Sigmoid colon (tissue), 3 donors: Measurements from ENCODE around the gene CIDEB.

ENCODE experiments used
- POLR2A ChIP-seq, 2 donors: fragments of 450-650 bp; IDR thresholded peaks; one replicate each; pipeline ENCODE4 v1.6.1; 2016; ENCODE audit warnings: antibody characterized with exemption in 2 of 2, mild to moderate bottlenecking in 2 of 2, moderate library complexity in 2 of 2
- TF ChIP-seq, protein P1 (sequence below), 4 experiments: fragments of 450-650 bp in 3 of 4; fragments of 200-600 bp in 1 of 4; IDR thresholded peaks; one replicate each; pipeline ENCODE4 v1.5.1; 2016 to 2019; ENCODE audit warnings: antibody characterized with exemption in 4 of 4, mild to moderate bottlenecking in 3 of 4, moderate library complexity in 2 of 4

DNA sequence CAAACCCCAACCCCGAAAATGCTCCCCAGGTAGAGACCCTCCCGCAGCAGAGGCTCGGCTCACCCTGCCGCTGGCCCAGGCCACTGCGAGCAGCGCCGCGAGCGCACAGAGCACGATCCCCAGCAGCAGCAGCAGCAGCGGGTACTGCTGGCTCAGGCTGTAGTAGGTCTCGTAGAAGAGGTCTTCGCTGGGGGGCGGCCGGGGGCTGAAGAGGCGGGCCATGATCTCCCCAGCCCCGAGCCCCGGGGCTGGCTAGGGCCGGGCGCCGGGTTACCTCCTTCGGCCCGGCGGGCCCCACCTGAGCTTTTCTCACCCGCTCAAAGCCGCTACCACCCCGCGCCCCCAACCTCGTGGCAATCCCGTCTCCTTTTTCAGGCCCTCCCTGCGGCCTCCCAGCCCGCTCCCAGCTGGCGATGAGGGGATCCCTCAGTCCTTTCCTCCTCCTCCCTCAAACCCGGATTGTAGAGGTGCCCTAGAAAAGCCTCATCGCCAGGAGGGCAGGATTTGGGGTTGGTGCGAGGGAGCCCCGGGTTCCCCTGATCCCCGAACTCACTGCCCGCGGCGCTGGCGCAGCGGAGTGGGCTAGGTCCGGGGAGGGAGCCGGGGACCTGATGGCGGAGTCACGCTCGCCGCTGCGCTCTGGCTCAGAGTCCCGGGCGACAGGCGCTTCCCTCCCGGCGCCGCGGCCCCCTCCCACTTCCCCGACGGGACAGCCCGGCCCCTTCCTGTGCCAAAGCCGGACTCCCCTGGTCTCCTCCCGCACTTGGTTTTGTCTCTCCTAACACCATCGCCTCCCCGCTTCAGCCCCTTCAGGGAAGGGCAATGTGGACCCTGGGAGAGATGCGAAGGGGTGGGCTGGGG is 26.9 kb upstream of the CIDEB start, which contains the start of gene ADCY4:
- TF ChIP-seq POLR2A (IDR thresholded peaks at IDR 0.05): no peak
- TF ChIP-seq, protein P1, sequence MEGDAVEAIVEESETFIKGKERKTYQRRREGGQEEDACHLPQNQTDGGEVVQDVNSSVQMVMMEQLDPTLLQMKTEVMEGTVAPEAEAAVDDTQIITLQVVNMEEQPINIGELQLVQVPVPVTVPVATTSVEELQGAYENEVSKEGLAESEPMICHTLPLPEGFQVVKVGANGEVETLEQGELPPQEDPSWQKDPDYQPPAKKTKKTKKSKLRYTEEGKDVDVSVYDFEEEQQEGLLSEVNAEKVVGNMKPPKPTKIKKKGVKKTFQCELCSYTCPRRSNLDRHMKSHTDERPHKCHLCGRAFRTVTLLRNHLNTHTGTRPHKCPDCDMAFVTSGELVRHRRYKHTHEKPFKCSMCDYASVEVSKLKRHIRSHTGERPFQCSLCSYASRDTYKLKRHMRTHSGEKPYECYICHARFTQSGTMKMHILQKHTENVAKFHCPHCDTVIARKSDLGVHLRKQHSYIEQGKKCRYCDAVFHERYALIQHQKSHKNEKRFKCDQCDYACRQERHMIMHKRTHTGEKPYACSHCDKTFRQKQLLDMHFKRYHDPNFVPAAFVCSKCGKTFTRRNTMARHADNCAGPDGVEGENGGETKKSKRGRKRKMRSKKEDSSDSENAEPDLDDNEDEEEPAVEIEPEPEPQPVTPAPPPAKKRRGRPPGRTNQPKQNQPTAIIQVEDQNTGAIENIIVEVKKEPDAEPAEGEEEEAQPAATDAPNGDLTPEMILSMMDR (IDR thresholded peaks at IDR 0.05): no peak
